C4-2B (cell line): ENCODE measurements around the gene RGS19.

Experiments
- CTCF ChIP-seq: fragments of 450-650 bp; conservative IDR thresholded peaks from 2 replicates; pipeline ENCODE4 v1.5.1; 2017; ENCODE audit warnings: mild to moderate bottlenecking
- ZFX ChIP-seq: fragments of 450-650 bp; IDR thresholded peaks from 2 replicates; pipeline ENCODE4 v1.6.1; 2017

DNA sequence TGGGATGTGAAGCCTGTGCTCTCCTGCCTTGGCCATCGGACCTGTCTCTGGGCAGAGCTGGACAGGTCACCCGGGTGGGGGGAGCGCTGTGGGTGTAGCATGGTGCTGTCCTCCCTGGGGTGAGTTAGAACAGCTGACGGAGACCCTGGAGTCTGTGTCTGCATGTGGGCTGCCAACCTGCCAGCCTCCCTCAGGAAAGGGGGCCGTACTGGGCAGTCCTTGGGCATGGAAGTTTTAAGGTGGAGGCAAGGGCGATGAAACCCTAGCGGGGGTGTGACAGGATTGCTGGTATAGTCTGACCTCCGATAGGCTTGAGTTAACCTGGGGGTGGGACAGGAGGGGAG is 32.3 kb downstream of the RGS19 start:
- TF ChIP-seq CTCF (no peak), ZFX (no peak)
